CD4-positive, alpha-beta T cell (primary cell): Measurements from ENCODE around the gene PWP1. TPM values are rescaled to one million over a fixed set of nuclear protein-coding genes. Genes with fewer than 3 reads are reported as not detected.

Source experiments
- ATAC-seq: fragments of 200-7000 bp; cut with Tn5 transposase; one replicate; pipeline ENCODE4 v1.10.0; 2022; ENCODE audit warnings: mild to moderate bottlenecking; ENCODE audit not compliant: poor library complexity
- CTCF ChIA-PET: fragments of 350-600 bp; sonication (Branson Sonifier 250); formaldehyde crosslinking; loops from one replicate; lab custom pipeline; 2021; ENCODE audit warnings: antibody characterized with exemption, inconsistent platforms; lab: Charles Lee
- POLR2A ChIA-PET: fragments of 350-600 bp; sonication (Branson Sonifier 250); formaldehyde crosslinking; loops from one replicate; lab custom pipeline; 2021; ENCODE audit warnings: antibody characterized with exemption, inconsistent platforms; lab: Charles Lee
- DNase-seq, 14 experiments: peaks; one replicate each; pipeline ENCODE4 v3.0.0-alpha.2; 2013 to 2020; ENCODE audit warnings: mixed read lengths in 2 of 14
- H3K27ac ChIP-seq, 2 donors: one replicate each; pipeline versions ENCODE4 v1.5.1 to v1.7.0; 2013; ENCODE audit warnings: low read length in 2 of 2, low read depth in 1 of 2, mild to moderate bottlenecking in 1 of 2
- H3K27me3 ChIP-seq, 2 experiments: 1 replicate in 1 of 2; 2 replicates in 1 of 2; pipeline versions ENCODE4 v1.6.1 to v1.7.0; 2013; ENCODE audit warnings: low read length in 2 of 2, control low read depth in 1 of 2, mild to moderate bottlenecking in 1 of 2, moderate library complexity in 1 of 2; ENCODE audit not compliant: insufficient read depth in 2 of 2, control insufficient read depth in 1 of 2
- H3K36me3 ChIP-seq: one replicate; pipeline ENCODE4 v1.6.1; 2013; ENCODE audit warnings: low read length, control low read depth; ENCODE audit not compliant: insufficient read depth
- H3K4me1 ChIP-seq: one replicate; pipeline ENCODE4 v1.6.1; 2013; ENCODE audit warnings: low read length, control low read depth; ENCODE audit not compliant: insufficient read depth
- H3K4me3 ChIP-seq: one replicate; pipeline ENCODE4 v1.5.1; 2013; ENCODE audit warnings: mild to moderate bottlenecking, low read length, moderate library complexity
- H3K9me3 ChIP-seq, 2 experiments: 1 replicate in 1 of 2; 2 replicates in 1 of 2; pipeline versions ENCODE4 v1.6.1 to v1.7.0; 2013; ENCODE audit warnings: low read length in 2 of 2, mild to moderate bottlenecking in 2 of 2, control low read depth in 1 of 2, moderate library complexity in 1 of 2; ENCODE audit not compliant: control insufficient read depth in 1 of 2, insufficient read depth in 1 of 2
- H3K27ac Mint-ChIP-seq: one replicate; pipeline ENCODE4 v1.8.0; 2020; ENCODE audit warnings: mixed read lengths
- H3K27me3 Mint-ChIP-seq: one replicate; pipeline ENCODE4 v1.8.0; 2021; ENCODE audit warnings: mixed read lengths
- H3K36me3 Mint-ChIP-seq: one replicate; pipeline ENCODE4 v1.8.0; 2021; ENCODE audit warnings: low read depth, mixed read lengths
- H3K4me1 Mint-ChIP-seq: one replicate; pipeline ENCODE4 v1.8.0; 2021; ENCODE audit warnings: low read depth, mixed read lengths
- H3K4me3 Mint-ChIP-seq: one replicate; pipeline ENCODE4 v1.8.0; 2020; ENCODE audit warnings: mild to moderate bottlenecking, mixed read lengths
- H3K9me3 Mint-ChIP-seq: one replicate; pipeline ENCODE4 v1.8.0; 2020; ENCODE audit warnings: mixed read lengths
- CTCF ChIP-seq: fragments of 200-600 bp; IDR thresholded peaks from one replicate; pipeline ENCODE4 v1.8.0; 2022; ENCODE audit warnings: antibody characterized with exemption, mild to moderate bottlenecking
- intact Hi-C, 2 experiments: fragments of 100-400 bp; cut with DNase I in 1 of 2; cut with micrococcal nuclease in 1 of 2; formaldehyde crosslinking; loops; one replicate each; pipeline versions ENCODE4 v1.15.1 to v1.9.0; 2023 to 2025; cut with DNase I, micrococcal nuclease
- polyA plus RNA-seq, 2 donors: library from polyadenylated mRNA; unstranded; fragments of 120-200 nt; gene quantifications; one replicate each; pipeline ENCODE4 v1.2.1, GENCODE V29; 2013
- total RNA-seq, 174 experiments: library from RNA in 2 of 174; stranded (reverse) in 2 of 174; gene quantifications; one replicate each; pipeline ENCODE4 v1.2.3 and lab custom pipeline; 2021 to 2026

Gene PWP1
- total RNA-seq (10 to 100 TPM; 24.1 to 24.2 TPM), total RNA-seq (lab: John Stamatoyannopoulos, UW) (36.9 to 187 (median 69.2) reads per million in 172 experiments)
- polyA plus RNA-seq (2013, experiment 1 of 2) = 32.5 TPM
- polyA plus RNA-seq (2013, experiment 2 of 2) = 32.0 TPM

GRCh38 chr12:107685360-107686248 lies at the start of gene PWP1:
PWP1 (plus strand) TSS chr12:107685799; CDS start chr12:107685900, 101 bp downstream.
- Histone ChIP-seq H3K4me1 (peaks cover 24% of the 10 kb centered on the region), H3K4me3 (peak within 1 kb of the TSS; percentile 99), H3K9me3 (no peaks in the 10 kb centered on the region), H3K36me3 (peaks cover 23% of the 10 kb centered on the region), H3K27me3 (no peaks in the 10 kb centered on the region), H3K27ac (peak within 1 kb of the TSS; percentile 75 to 91)
- H3K4me1 Mint-ChIP-seq = peaks cover 33% of the 10 kb centered on the region
- ATAC-seq (peak; percentile 90), DNase-seq (peak; percentile 91 to 99 (median 94))
- ChIA-PET POLR2A (interaction anchor here (0.6 to 1.7 kb wide), 4 partner anchors 10 to 1328 kb away, joined by 3 to 8 read pairs (median 4); partner anchors contain the start of genes POLR3B and PRDM4), CTCF (interaction anchor here (0.9 to 2.0 kb wide), 2 partner anchors 10 to 15 kb away, joined by 3 to 17 read pairs; no protein-coding TSS in a partner anchor)
- intact Hi-C loops = loop anchor here (1.0 to 10.0 kb wide), 11 partner anchors 77 to 1889 kb away; partner anchors contain the start of genes USP30 (in 2 of the 2), CKAP4 (in 1 of the 2), CRY1 (in 1 of the 2) and ISCU (in 1 of the 2)
- H3K27ac Mint-ChIP-seq = peak within 1 kb of the TSS; percentile 94
- H3K4me3 Mint-ChIP-seq = peak within 1 kb of the TSS; percentile 97
- H3K9me3 Mint-ChIP-seq = no peaks in the 10 kb centered on the region
- peaks cover 47% of the 10 kb centered on the region for H3K36me3 Mint-ChIP-seq
- no peaks in the 10 kb centered on the region for H3K27me3 Mint-ChIP-seq
- TF ChIP-seq CTCF = no peak

GRCh38 chr12:107641154-107641553 lies 44.4 kb upstream of the PWP1 start:
- Histone ChIP-seq H3K27me3 (no peaks in the 10 kb centered on the region), H3K9me3 (no peaks in the 10 kb centered on the region), H3K4me1 (no peaks in the 10 kb centered on the region), H3K36me3 (peaks cover 7% of the 10 kb centered on the region), H3K27ac (no peak overlapping the region), H3K4me3 (no peak overlapping the region)
- Mint-ChIP-seq H3K9me3 (no peaks in the 10 kb centered on the region), H3K36me3 (peaks cover 55% of the 10 kb centered on the region), H3K4me3 (no peak overlapping the region), H3K4me1 (no peaks in the 10 kb centered on the region), H3K27me3 (no peaks in the 10 kb centered on the region), H3K27ac (no peak overlapping the region)
- DNase-seq = no peak
- CTCF ChIA-PET = no interaction called here
- intact Hi-C loops = no loop called here
- no peak for ATAC-seq
- POLR2A ChIA-PET = no interaction called here
- no peak for TF ChIP-seq CTCF

- no peak for ATAC-seq
- Histone ChIP-seq H3K36me3 (peaks cover 7% of the 10 kb centered on the region), H3K9me3 (no peaks in the 10 kb centered on the region), H3K27ac (no peak overlapping the region), H3K27me3 (no peaks in the 10 kb centered on the region), H3K4me3 (no peak overlapping the region), H3K4me1 (no peaks in the 10 kb centered on the region)
- Mint-ChIP-seq H3K4me3 (no peak overlapping the region), H3K27ac (no peak overlapping the region), H3K9me3 (no peaks in the 10 kb centered on the region), H3K36me3 (peaks cover 54% of the 10 kb centered on the region), H3K4me1 (no peaks in the 10 kb centered on the region), H3K27me3 (no peaks in the 10 kb centered on the region)
- POLR2A ChIA-PET = no interaction called here
- intact Hi-C loops = no loop called here
- CTCF ChIA-PET = no interaction called here
- TF ChIP-seq CTCF = no peak
- no peak for DNase-seq
These were observed 43.4 kb upstream of the PWP1 start for GRCh38 chr12:107642240-107642639.
